Calu3 (cell line): ENCODE data around the gene ETS1. TPM values are rescaled to one million over a fixed set of nuclear protein-coding genes. Genes with fewer than 3 reads are reported as not detected.

Experiments
- BruUV-seq: library from RNA; stranded (reverse); fragments of 400-500 nt; replicated peaks from 2 replicates; lab custom pipeline; 2021; lab: Mats Ljungman, UMichigan
- CTCF ChIA-PET: fragments of 300-600 bp; sonication (Branson Sonifier 250); formaldehyde crosslinking; loops from one replicate; lab custom pipeline; 2022; ENCODE audit warnings: antibody characterized with exemption; lab: Charles Lee
- DNase-seq: peaks from one replicate; pipeline ENCODE4 v3.0.0; 2022
- H3K27ac Mint-ChIP-seq: one replicate; pipeline ENCODE4 v1.8.0; 2022; ENCODE audit warnings: mixed read lengths; ENCODE audit not compliant: unreplicated experiment
- H3K27me3 Mint-ChIP-seq: one replicate; pipeline ENCODE4 v1.8.0; 2022; ENCODE audit warnings: mixed read lengths; ENCODE audit not compliant: unreplicated experiment
- H3K36me3 Mint-ChIP-seq: one replicate; pipeline ENCODE4 v1.8.0; 2022; ENCODE audit warnings: mild to moderate bottlenecking, moderate library complexity, mixed read lengths; ENCODE audit not compliant: insufficient read depth, unreplicated experiment
- H3K4me1 Mint-ChIP-seq: one replicate; pipeline ENCODE4 v1.8.0; 2022; ENCODE audit warnings: mild to moderate bottlenecking, low read depth, mixed read lengths; ENCODE audit not compliant: unreplicated experiment
- H3K4me3 Mint-ChIP-seq: one replicate; pipeline ENCODE4 v1.8.0; 2022; ENCODE audit warnings: mild to moderate bottlenecking, low read depth, moderate library complexity, mixed read lengths; ENCODE audit not compliant: unreplicated experiment
- H3K9me3 Mint-ChIP-seq: one replicate; pipeline ENCODE4 v1.8.0; 2022; ENCODE audit warnings: low read depth, mixed read lengths; ENCODE audit not compliant: unreplicated experiment
- CTCF ChIP-seq: fragments of 200-600 bp; IDR thresholded peaks from one replicate; pipeline ENCODE4 v1.8.0; 2022; ENCODE audit warnings: antibody characterized with exemption; ENCODE audit not compliant: unreplicated experiment
- intact Hi-C: fragments of 100-400 bp; cut with micrococcal nuclease; formaldehyde crosslinking; loops from one replicate; pipeline ENCODE4 v1.10.0; 2022; ENCODE audit not compliant: unreplicated experiment
- total RNA-seq: library from RNA; stranded (reverse); gene quantifications from 2 replicates; pipeline ENCODE4 v1.2.3, GENCODE V29; 2022

ETS1 gene
- total RNA-seq, 1 experiment from 2014 or later: 38.4 TPM

DNA sequence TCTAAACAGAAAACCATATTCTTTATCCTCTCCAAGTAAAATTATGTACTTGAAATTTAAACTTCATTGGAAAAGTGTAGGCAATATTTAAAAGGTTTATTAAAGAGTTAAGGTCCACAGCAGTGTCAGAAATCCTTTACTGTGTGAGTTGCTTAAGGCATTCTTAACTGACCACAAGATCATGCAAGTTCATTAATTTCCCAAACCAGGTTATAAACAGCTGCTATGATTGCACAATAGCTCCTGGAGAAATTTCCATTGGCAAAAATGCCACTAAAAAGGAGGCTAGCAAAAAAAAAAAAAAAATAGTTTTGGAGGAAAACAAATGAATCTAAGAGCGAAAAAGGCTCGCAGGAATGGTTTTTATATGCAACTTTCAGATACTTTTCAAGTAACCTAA lies 106.2 kb downstream of the ETS1 start:
- CTCF ChIA-PET: interaction anchor here (0.6 kb wide), 1 partner anchor 28 kb away, joined by 5 read pairs; no protein-coding TSS in a partner anchor
- peaks cover 13% of the 10 kb centered on the region for H3K4me1 Mint-ChIP-seq
- H3K27me3 Mint-ChIP-seq: no peaks in the 10 kb centered on the region
- no TSS peak for BruUV-seq
- intact Hi-C loops: no loop called here
- H3K9me3 Mint-ChIP-seq: no peaks in the 10 kb centered on the region
- no peak for DNase-seq
- H3K4me3 Mint-ChIP-seq: no peak overlapping the region
- TF ChIP-seq CTCF: no peak
- peaks cover 29% of the 10 kb centered on the region for H3K36me3 Mint-ChIP-seq
- no peak overlapping the region for H3K27ac Mint-ChIP-seq

DNA sequence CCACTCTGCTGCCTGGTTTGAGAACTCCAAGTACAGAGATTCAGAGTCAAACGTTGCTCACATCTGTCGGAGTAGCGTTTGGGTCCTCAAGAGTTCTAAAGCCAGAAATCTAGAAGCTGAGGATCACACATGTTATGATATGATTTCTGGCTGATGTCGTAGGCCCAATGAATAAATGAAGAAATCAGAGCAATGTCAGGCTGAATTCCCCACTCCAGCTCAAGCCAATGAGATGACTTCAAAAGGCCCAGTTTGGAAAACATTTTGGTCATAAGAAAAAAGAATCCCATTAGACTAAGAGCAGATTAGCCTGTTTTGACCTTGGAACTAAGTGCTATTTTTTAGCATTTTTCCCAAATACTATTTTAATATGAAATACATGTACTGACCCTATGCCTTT lies 106.7 kb downstream of the ETS1 start:
- Mint-ChIP-seq H3K4me3 (no peak overlapping the region), H3K36me3 (peaks cover 31% of the 10 kb centered on the region), H3K27me3 (no peaks in the 10 kb centered on the region), H3K9me3 (no peaks in the 10 kb centered on the region), H3K27ac (no peak overlapping the region), H3K4me1 (peaks cover 18% of the 10 kb centered on the region)
- no peak for DNase-seq
- no TSS peak for BruUV-seq
- no peak for TF ChIP-seq CTCF
- CTCF ChIA-PET: interaction anchor here (0.6 kb wide), 1 partner anchor 28 kb away, joined by 5 read pairs; no protein-coding TSS in a partner anchor
- intact Hi-C loops: no loop called here

DNA sequence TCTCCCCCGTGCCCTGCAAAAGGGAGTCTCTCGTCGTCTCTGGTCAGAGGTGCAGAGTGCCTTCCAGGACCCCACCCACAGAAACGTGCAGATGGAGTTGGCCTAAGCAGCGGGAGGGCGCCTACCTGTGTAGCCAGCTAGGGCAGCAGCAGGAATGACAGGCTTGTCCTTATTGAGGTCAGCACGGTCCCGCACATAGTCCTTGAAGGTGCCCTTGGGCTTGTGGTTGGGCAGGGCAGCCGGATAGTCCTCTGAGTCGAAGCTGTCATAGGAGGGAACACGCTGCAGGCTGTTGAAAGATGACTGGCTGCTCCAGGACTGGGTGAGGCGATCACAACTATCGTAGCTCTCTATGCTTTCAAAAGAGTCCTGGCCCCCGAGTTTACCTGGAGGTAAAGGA lies 107.3 kb downstream of the ETS1 start:
- no peak overlapping the region for H3K27ac Mint-ChIP-seq
- DNase-seq: no peak
- peaks cover 19% of the 10 kb centered on the region for H3K4me1 Mint-ChIP-seq
- no peak for TF ChIP-seq CTCF
- H3K9me3 Mint-ChIP-seq: no peaks in the 10 kb centered on the region
- no peaks in the 10 kb centered on the region for H3K27me3 Mint-ChIP-seq
- H3K4me3 Mint-ChIP-seq: no peak overlapping the region
- CTCF ChIA-PET: no interaction called here
- BruUV-seq: no TSS peak
- intact Hi-C loops: no loop called here
- peaks cover 31% of the 10 kb centered on the region for H3K36me3 Mint-ChIP-seq

DNA sequence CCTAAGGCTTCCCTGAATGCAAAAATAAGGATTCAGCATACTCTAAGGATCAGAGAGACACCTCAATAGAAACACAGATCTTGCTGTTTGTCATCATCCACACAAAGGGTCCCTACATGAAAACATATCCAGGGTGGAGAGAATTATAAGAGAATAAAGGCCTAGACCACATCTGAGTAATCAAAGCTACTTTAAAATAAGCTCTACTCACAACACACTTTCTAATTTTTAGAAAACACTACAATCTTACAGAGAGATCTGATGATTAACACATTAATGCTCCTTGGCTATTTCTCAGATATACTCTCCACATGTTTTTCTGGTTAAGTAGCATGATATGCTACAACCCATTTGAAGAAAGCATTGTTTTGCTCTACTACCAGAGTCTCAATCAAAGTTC lies 108.2 kb downstream of the ETS1 start:
- Mint-ChIP-seq H3K9me3 (no peaks in the 10 kb centered on the region), H3K4me1 (peaks cover 16% of the 10 kb centered on the region), H3K4me3 (no peak overlapping the region), H3K27me3 (no peaks in the 10 kb centered on the region), H3K36me3 (peaks cover 28% of the 10 kb centered on the region), H3K27ac (no peak overlapping the region)
- CTCF ChIA-PET: no interaction called here
- no peak for TF ChIP-seq CTCF
- BruUV-seq: no TSS peak
- DNase-seq: no peak
- intact Hi-C loops: loop anchor here (10.0 kb wide), 1 partner anchor 304 kb away; no protein-coding TSS in a partner anchor
